HG03196 (cell line): ENCODE data around the gene GGCT.

Experiments
- ATAC-seq: cut with Tn5 transposase; IDR thresholded peaks from one replicate; pipeline ENCODE4 v1.9.1; 2021; ENCODE audit not compliant: unreplicated experiment

The GGCT gene

DNA sequence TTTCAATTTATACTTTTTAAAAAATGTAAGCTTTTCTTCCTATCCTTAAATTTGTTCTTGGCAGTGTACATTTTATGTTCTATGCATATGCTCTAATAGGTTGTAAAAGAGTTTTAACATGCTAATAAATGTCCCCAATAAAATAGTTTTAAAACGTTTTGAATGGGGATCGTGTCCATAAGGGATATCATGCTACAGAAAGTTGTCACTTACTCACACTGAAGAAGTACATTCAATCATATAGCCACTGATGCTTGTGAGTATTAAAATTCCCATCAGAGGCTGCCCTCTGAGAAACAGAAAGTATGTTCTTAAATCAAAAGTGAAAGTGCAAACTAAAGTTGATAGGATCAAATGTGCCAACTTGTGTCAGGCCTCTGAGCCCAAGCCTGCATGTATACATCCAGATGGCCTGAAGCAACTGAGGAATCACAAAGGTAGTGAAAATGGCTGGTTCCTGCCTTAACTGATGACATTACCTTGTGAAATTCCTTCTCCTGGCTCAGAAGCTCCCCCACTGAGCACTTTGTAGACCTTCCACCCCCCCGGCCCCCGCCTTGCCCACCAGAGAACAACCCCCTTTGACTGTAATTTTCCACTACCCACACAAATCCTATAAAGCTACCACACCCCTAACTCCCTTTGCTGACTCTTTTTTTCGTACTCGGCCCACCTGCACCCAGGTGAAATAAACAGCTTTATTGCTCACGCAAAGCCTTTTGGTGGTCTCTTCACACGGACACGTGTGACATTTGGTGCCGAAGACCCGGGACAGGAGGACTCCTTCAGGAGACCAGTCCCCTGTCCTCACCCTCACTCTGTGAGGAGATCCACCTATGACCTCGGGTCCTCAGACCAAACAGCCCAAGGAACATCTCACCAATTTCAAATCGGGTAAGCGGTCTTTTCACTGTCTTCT is 25.2 kb downstream of the GGCT start:
- ATAC-seq = no peak

DNA sequence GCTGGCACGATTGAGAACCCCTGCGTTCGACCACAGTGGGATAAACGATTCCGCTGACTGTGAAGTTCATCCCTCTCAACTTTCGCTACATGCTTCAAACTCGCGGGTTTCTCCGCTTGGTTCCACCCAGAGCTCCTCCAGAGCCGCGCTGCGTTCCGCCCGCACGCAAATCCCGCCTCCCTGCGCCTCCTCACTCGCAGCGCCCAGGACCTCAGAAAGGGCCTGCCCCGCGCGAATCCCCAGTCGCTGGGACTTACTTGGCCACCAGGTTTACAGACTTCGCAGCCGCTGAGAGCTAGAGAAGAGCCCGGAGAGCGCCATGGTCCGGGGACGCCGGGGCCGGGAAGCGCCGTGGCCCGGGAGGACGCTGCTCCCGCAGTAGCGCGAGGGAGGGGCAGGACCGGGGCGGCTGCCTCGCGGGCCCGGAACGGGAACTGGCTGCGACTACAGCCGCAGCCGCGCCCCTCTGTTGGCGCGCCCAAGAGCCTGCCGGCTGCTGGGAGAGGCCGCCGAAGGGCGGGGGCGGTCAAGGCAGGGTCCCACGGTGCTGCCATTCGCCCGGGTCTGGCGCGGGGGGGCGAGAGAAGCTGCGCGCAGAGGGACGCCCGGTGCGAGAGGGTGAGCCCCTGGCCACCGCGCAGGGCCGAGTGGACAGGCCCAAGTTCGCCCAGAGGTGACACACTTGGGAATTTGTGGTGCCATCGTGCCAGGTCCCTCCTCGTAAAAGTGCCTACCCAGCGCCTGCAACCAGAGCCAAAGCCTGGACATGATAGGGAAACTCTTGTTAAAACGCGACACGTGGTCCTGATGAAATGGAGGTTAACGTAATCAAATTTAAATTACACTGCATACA is 26.1 kb downstream of the GGCT start, which contains the start of gene NOD1:
TSS of gene NOD1 (minus strand) at position 436 of the 853 bp plus-strand sequence. CDS start 21,863 bp downstream, outside the sequence.
- ATAC-seq = peak; percentile 83

DNA sequence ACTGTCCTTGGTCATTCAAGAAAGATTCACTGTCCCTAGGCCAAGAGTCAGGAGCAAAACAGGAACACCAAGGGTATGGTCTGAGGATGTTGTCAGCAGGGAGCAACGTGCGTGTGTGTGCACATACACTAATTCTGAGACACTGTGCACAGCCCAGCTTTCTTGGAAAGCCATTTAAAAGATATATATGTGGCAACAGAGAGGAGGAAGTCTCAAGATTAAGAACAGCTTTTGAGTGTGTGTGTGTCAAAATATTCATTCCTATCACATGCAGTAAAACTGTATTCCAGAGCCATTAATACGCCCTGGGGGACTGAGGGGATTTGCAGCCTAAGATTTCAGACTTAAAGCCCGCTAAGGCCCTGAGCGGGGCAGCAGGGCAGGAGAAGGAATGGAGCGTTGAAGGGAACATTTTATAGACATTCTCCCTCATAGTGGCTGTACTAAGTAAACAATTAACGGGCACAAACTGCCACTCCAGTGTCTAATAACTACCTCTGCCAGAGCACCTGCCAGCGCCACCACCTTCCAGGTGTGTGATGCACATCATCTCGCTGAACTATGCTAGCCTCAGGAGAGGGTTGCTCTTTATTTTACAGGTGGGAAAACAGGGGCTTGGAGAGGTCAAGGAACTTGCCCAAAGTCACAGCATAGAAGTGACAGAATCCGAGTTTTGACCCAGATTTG is 28.0 kb downstream of the GGCT start:
- ATAC-seq = no peak

DNA sequence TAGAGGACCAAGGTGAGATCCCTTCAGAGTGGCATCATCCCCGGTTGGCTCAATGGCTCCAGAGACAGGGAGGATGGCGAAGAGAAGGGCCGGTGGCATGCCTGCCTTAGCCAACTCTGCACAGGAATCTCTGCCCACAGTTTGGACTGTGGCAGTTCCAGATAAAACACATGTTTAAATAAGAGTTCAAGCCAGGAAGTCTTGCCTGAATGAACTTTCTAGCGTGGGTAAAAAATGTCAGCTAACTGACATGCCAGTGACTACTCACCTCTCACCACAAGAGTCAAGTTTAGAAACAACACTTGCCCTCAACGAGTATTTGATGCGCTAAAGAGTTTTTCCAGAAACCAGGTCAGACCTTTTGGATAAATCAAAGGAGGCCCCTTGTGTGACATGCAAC is 29.0 kb downstream of the GGCT start:
- no peak for ATAC-seq

DNA sequence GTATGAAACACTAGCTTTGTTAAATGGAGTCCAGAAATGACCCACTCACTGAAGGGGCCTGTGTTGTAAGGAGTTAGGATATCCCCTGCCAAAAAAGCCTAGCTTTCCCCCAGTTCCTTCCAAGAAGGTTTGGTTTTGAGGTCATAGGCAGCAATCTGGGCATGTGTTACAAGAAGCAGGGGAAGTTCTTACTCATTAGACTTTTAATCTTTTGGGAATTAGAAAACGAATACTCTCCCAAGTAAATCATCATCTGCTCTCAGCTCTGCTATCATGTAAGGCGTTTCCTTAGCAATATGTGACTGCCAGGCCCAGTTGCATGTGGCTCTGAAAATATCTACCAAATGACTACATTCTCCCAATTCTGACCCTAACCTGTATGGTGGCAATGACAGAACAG is 29.7 kb downstream of the GGCT start:
- ATAC-seq = no peak

DNA sequence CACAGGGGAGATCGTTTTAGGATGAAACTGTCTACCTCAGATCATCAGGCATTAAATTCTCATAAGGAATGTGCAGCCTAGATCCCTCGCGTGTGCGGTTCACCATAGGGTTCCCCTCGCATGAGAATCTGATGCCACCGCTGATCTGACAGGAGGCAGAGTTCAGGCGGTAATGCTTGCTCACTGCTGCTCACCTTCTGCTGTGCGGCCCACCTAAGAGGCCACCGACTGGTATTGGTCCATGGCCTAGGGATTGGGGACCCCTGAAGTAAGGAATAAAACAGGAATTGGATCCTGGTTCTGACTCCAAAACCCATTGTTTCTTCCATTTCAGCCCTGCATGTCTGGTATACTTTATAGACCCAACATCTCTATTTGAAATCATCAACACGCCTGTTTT is 30.1 kb downstream of the GGCT start:
- ATAC-seq = no peak

GRCh38 chr7:30473903-30474302 is 30.7 kb downstream of the GGCT start:
- ATAC-seq = no peak

GRCh38 chr7:30472784-30473775 is 31.5 kb downstream of the GGCT start:
- no peak for ATAC-seq

GRCh38 chr7:30472081-30472783 is 32.4 kb downstream of the GGCT start:
- ATAC-seq = no peak

DNA sequence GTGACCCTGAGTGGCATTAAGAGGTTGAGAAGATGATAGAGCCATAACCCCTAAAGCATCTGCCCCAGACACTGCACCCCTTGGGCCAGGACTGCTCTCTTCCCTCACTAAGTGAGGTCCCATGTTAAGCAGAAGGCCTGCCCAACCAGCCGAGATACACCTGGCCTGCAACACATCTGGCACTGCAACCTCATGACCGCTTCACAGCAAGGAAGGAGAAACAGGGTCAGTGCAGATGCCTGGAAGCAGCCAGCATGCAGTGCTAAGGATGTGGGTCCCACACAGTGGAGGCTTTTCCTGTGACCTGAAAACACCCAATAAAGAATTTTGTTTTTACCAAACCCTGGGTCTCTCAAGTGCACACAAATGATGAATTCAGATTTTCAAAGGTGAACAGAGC is 33.4 kb downstream of the GGCT start:
- ATAC-seq = no peak

DNA sequence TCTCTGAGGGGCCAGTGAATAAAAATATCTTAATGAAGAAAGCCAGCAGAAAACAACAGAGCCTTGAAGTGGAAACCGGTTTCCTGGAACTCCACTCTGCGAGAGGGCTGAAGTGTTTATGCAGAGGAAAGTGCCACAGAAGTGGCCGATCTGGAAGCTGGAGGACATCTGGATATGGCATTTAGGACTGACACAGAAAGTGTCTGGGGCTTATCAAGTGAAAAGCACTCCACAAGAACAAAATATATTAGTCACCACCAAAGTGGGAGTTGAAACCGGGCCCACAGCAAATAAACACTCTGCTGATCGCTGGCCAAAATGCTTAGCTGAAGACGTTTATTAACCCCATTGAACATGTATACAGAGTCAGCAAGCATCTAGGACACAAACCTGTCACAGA is 33.9 kb downstream of the GGCT start:
- no peak for ATAC-seq

GRCh38 chr7:30470163-30470770 is 34.4 kb downstream of the GGCT start:
- no peak for ATAC-seq

GRCh38 chr7:30469303-30469702 is 35.3 kb downstream of the GGCT start:
- no peak for ATAC-seq

DNA sequence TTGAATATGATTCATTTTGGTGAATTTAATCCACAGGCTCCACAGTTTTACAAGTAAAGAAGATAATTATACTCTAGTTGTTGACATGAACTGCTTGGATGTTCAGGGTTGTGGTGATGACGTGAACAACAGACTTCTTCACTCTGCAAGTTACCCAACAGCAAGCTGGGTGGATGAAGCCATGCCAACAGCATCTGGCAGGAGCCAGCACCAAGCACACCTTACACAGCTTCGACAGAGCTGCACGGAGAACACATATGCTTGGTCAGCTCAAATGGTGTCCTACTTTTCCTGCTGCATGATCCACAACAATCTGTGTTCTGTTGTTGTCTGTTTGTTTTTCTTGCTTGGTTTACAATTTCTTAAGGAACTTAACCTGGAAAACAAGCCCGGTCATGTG is 35.8 kb downstream of the GGCT start:
- no peak for ATAC-seq

DNA sequence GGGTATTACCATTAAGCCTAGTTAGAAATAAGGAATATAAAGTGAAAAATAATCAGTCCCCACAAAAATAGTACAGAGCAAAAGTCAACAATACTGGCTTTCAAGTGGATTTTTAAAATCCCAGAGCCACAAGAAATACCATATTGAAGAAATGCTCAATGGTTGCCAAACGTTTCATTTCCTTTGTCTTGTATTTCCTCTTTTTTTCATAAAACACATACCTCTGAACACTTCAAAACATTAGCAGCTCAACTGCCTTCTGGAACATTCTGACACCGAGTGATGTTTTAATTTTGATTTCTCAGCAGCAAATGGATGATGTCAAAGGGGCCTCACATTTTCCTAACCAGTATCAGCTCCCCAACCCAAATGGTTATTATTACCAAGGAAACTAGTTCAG is 36.6 kb downstream of the GGCT start:
- ATAC-seq = no peak

DNA sequence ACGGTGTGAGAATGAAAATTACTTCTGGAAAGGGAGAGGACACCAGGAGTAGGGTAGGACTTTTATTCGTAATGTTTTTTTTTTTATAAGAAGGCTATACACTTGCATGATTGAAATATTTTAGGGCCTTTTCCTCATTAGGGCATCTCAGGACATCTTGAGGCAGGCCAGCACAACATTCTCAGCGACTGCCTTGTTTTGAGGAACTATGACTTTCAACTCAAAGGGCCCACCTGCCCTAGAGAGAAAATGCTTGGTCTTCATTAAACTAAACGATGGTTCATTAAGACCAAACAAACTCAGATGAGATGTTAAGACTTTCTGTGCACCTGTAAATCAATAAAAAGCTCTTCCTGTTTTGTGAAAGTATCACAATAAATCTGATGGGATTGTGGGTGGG is 37.4 kb downstream of the GGCT start:
- ATAC-seq = no peak

- ATAC-seq = no peak
Observed at GRCh38 chr7:30466266-30466665, 38.4 kb downstream of the GGCT start.

- no peak for ATAC-seq
Observed at GRCh38 chr7:30465811-30466180, 38.8 kb downstream of the GGCT start.
